ENCODE results near the gene OLFM1. TPM values are rescaled to one million over a fixed set of nuclear protein-coding genes. Genes with fewer than 3 reads are reported as not detected.

The OLFM1 gene
- total RNA-seq, 6 experiments from 2014 or later = 1.1 to 5.9 (median 3.5) TPM

DNA sequence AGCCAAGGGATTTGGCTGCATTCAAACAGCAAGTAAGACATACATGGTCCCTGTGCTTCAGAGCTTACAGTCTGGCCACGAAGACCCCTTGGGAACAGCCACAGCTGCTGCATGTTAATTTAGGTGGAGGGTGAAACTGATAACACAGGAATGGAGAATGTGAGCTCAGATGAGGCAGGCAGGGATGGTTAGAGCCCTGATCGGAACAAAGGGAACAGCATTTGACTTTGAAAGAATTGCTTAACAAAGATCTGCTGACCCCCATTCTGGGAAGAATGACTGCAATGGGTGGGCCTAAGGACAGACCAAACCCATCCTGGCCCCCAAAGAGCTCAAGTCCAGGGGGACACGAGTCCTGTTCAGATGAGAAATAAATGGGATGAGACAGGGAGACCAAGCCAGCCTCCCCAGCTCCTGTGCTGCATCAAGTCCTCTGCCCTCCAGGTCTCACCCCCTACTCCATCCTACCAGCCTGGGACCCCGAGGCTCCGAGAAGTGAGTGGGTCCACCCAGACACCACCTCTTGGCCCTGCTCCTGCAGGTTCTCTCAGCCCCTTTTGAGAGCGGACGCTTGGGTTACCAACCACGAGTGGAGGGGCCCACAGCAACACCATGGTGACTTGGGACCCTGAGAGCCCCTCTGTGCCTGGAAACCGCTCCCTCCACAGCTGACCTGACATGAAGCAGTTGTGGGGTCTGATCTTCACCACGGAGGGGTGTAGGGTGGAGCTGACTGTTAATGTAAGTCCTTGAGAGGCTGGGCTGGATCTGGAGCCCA, 50.8 kb downstream of the OLFM1 start:
- Histone ChIP-seq H3K4me1 (no peaks in the 10 kb centered on the region), H3K4me3 (no peak overlapping the region), H3K9me3 (no peaks in the 10 kb centered on the region), H3K27me3 (no peaks in the 10 kb centered on the region), H3K36me3 (no peaks in the 10 kb centered on the region), H3K27ac (no peak overlapping the region)
- intact Hi-C loops (cut with DNase I) = no loop called here
- DNase-seq = no peak
- no peak for TF ChIP-seq POLR2A (IDR thresholded peaks at IDR 0.05)
- TF ChIP-seq, protein P1, sequence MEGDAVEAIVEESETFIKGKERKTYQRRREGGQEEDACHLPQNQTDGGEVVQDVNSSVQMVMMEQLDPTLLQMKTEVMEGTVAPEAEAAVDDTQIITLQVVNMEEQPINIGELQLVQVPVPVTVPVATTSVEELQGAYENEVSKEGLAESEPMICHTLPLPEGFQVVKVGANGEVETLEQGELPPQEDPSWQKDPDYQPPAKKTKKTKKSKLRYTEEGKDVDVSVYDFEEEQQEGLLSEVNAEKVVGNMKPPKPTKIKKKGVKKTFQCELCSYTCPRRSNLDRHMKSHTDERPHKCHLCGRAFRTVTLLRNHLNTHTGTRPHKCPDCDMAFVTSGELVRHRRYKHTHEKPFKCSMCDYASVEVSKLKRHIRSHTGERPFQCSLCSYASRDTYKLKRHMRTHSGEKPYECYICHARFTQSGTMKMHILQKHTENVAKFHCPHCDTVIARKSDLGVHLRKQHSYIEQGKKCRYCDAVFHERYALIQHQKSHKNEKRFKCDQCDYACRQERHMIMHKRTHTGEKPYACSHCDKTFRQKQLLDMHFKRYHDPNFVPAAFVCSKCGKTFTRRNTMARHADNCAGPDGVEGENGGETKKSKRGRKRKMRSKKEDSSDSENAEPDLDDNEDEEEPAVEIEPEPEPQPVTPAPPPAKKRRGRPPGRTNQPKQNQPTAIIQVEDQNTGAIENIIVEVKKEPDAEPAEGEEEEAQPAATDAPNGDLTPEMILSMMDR (IDR thresholded peaks at IDR 0.05) = no peak
- no peak for ATAC-seq
- WGBS (ENCODE audit: insufficient coverage, low coverage, low lambda C conversion rate, missing lambda C conversion rate) = 61% methylated on average over 3 of the region's 10 CpGs

DNA sequence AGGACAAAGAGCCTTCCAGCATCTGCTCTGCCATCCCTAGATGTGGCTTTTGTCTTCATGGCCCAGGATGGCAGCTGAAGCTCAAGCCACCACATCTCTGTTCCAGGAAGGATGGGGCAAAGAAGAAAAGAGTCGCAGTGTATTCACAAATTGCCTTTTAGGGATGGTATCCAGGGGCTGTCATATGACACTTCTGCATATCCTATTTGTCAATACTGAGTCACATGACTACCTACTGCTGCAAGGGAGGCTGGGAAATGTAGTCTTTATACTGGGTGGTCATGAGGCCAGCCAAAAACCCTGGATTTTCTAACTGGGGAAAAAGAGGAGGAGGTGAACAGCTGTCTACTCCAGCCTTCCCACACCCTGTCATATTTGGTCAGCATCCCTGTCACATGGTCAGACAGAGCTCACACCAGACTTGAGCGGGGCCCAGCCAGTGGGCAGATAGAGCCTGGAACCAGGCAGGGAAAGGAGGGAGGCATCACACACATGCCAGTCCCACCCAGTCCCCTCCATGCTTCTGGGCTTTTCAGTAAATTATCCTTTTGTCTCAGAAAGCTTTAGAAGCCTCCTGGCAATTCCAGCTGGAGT, 52.0 kb downstream of the OLFM1 start:
- 83% methylated on average over 1 of the region's 2 CpGs for WGBS (ENCODE audit: insufficient coverage, low coverage, low lambda C conversion rate, missing lambda C conversion rate)
- Histone ChIP-seq H3K27ac (no peak overlapping the region), H3K9me3 (no peaks in the 10 kb centered on the region), H3K27me3 (no peaks in the 10 kb centered on the region), H3K36me3 (no peaks in the 10 kb centered on the region), H3K4me1 (no peaks in the 10 kb centered on the region), H3K4me3 (no peak overlapping the region)
- no peak for ATAC-seq
- intact Hi-C loops (cut with DNase I) = no loop called here
- DNase-seq = no peak
- TF ChIP-seq, protein P1 (IDR thresholded peaks at IDR 0.05) = no peak
- TF ChIP-seq POLR2A (IDR thresholded peaks at IDR 0.05) = no peak

DNA sequence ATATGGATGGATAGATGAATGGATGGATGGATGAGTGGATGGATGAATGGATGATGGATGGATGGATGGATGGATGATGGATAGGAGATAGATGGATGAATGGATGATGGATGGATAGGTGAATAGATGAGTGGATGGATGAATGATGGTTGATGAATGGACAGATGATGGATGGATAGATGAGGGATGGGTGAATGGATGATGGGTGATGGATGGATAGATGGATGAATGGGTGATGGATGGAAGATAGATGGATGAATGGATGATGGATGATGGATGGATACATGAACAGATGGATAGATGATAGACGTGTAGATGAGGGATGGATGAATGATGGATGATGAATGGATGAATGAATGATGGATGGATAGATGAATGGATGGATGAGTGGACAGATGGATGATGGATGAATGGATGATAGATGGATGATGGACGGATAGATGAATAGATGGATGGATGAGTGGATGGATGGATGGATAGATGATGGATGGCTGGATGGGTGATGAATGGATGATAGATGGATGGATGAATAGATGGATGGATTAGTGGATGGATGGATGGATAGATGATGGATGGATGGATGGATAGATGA, 53.8 kb downstream of the OLFM1 start:
- WGBS (ENCODE audit: insufficient coverage, low coverage, low lambda C conversion rate, missing lambda C conversion rate) = 58% methylated on average over 2 of the region's 2 CpGs
- Histone ChIP-seq H3K4me1 (no peaks in the 10 kb centered on the region), H3K27me3 (no peaks in the 10 kb centered on the region), H3K9me3 (no peaks in the 10 kb centered on the region), H3K36me3 (no peaks in the 10 kb centered on the region), H3K27ac (no peak overlapping the region), H3K4me3 (no peak overlapping the region)
- TF ChIP-seq, protein P1 (IDR thresholded peaks at IDR 0.05) = no peak
- TF ChIP-seq POLR2A (IDR thresholded peaks at IDR 0.05) = no peak
- no peak for ATAC-seq
- DNase-seq = no peak
- intact Hi-C loops (cut with DNase I) = no loop called here

DNA sequence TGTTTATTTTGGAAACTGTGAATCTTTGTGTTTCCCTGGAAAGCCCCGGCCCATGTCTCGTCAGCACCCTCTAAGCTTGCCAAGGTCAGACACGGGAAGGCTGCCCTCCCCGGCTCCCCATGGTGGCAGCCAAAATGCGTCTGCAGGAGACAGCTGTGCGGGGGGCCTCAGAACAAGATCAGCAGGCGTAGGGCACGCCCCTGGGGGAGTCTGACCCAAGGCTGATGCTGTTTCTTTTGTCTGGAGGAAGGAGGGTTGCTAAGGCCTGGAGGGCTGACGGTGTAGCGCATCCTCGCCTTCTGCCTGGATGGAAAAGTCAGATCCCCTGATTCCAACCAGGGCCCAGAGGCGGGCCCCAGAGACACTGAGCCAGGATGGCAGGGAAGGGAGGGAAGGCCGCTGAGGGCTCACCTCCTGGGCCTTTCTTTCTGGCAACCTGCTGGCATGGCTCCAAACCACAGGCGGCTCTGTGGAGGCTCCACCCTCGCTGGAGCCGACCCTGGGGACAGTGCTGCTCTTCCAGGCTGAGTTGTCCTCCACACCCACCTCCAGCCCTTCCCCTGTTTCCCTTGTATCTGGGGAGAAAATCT, 57.2 kb downstream of the OLFM1 start:
- no peaks in the 10 kb centered on the region for H3K4me1 ChIP-seq
- peak in 1 of 4 donors; percentile 24 for ATAC-seq
- 11% methylated on average over 11 of the region's 16 CpGs for WGBS (ENCODE audit: insufficient coverage, low coverage, low lambda C conversion rate, missing lambda C conversion rate)
- H3K4me3 ChIP-seq = no peak overlapping the region
- intact Hi-C loops (cut with DNase I) = no loop called here
- H3K27ac ChIP-seq = no peak overlapping the region
- no peak for DNase-seq
- no peaks in the 10 kb centered on the region for H3K36me3 ChIP-seq
- no peaks in the 10 kb centered on the region for H3K27me3 ChIP-seq
- TF ChIP-seq, protein P1 (IDR thresholded peaks at IDR 0.05) = no peak
- no peak for TF ChIP-seq POLR2A (IDR thresholded peaks at IDR 0.05)
- H3K9me3 ChIP-seq = no peaks in the 10 kb centered on the region

Data from right lobe of liver (tissue), 6 donors.